Raji (cell line): ENCODE data around the gene CNTNAP5.

Experiments
- POLR2A ChIP-seq: IDR thresholded peaks from 2 replicates; pipeline ENCODE4 v1.6.1; 2011; ENCODE audit warnings: low read depth, low read length, control low read depth; ENCODE audit not compliant: insufficient read depth

CNTNAP5 gene

DNA sequence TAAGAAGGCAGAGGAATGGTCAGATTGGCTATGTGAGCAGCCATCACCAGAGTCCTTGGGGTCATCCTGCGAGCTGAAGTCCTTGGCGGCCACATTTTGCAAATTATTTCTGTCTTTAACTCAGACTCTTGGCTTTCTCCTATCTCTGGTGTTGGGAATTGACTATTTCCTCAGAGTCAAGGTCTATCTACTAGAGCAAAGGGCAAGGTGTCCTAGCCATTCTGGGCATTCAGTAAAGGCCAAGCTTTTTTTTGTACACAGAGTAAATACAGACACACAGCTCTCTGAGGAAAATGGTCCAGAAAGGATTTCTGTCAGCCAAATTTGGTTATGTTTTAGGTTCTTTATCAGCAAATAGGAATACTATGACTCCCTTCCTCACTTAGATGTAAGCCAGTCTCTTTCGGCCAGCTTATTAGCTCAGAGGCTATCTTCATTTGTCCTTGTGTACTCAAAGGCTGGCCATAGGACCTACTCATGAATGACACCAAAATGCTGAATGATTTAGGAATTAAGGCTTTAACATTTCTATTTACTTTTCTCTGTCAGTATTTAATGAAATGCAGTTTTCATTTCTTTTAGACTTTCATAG, 146.5 kb downstream of the CNTNAP5 start:
- TF ChIP-seq POLR2A: no peak

DNA sequence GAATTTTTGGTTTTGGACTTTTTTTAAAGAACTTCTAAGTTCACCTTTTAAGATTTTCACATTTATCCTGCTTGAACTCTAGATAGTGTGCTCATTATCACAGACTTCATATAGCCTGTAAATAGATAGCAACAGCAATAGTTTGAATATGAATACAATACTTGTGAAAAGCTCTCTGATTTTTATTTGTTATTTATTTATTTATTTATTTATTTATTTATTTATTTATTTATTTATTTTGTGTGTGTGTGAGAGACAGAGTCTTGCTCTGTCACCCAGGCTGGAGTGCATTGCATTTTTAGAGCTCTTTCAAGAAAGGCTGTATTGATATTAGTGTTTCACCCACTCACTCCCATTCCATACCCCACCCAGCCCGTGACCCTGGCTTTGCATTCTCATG, 153.6 kb downstream of the CNTNAP5 start:
- no peak for TF ChIP-seq POLR2A

DNA sequence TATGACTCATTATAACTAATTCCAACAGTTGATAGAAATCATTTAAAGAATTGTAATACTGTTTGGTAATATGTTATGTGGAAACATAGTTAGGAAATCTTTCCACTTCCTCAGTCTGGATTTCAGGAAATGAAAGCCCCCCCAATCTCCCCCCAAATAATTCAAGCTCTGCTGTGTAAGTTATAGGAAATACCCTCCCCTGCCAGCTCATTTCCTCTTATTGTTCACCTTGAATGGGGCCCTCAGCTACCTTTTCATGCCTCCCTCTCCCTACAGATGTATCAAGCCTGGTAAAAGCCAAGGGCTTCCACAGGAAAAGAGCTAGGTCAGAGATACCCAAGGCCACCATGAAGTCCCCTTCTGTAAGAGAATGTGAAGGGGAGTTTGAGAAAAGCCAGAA, 155.5 kb downstream of the CNTNAP5 start:
- no peak for TF ChIP-seq POLR2A

DNA sequence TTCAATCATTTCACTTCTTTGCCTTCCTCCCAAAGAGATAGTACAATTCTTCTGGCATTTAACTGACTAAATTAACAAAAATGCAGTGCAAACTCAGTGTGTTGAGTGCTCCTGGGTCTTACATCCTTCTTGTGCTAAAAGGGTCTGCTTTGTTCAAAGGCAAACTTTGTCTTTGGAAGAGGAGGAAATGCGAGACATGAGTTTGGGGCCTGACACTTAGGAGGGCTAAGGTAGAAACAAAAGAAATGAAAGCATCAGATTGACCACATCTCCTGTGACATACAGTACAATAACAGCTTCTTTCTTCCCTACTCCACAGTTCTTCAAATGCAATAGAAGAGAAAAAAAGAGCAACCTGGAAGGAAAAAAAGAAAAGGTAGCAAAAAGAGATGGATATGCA, 161.7 kb downstream of the CNTNAP5 start:
- TF ChIP-seq POLR2A: no peak

DNA sequence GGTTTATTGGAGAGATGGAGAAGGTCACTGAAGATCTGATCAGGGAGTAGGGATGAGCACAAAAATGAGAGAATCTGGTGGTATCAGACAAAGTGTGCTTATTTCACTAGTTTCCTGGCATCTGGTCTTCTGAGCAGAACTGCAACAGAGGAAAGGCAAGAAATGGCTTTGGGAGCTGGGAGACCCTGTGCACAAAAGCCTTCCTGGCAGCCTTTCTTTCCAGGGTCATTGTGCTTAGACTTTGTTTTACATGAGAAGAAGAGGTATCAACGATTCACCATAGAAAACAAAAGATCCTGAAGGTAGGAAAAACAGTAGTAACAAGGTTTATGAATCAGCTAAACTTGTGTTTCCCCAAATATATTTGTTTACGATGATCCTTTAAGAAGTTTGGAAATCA, 162.9 kb downstream of the CNTNAP5 start:
- TF ChIP-seq POLR2A: no peak

DNA sequence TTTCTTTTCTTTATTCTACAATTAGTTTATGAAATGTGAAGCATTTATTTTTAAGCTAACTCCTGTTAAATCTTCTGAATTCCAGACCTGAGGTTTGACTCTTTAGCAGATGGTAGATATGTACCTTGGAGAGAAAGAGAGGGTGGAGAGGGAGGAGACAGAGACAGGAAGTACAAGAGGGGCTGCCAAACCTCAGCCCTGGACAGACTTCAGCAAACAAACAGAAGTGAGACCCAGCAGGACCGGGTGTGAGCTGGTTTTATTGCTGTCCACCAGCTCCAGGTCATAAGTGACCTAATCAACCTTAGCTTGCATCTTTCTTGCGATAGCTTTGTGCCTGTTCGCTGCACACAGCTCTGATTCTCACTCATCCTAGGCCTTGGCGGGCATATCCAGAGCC, 168.6 kb downstream of the CNTNAP5 start:
- TF ChIP-seq POLR2A: no peak

DNA sequence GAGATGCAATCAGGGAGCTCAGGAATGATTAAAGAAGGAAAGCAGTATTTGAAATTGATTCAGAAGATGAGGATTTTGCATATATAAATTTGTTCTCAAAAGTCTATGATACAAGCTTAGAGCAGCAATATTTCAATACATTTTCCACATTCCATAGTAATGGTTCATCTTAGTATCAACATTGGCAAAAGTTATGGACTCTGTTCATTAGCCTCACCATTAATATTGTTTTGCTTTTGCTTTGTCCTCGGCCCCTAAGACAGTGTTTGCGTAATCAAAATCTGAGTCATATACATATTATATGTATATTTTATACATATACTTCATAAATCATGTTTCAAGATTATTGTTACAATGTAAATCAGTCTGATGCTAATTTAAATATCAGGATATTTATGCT, 176.6 kb downstream of the CNTNAP5 start:
- no peak for TF ChIP-seq POLR2A

DNA sequence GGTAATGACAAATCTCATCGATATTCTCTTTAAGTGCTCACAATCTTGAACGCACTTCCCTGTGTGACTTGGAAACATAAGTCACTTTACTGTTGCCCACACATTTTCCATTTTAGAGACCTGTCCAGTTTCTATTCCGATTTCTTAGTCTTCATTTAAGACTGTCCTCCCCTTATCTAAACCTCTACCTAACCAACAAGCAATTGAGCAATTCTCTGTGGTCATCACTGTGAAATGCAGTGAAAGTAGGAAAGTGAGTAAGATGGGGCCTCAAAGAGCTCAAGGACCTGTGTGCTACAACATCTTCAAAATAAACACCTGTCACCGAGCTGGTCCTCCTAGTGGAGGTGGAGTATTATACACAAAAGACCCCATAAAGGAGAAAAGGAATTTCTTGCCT, 184.4 kb downstream of the CNTNAP5 start:
- TF ChIP-seq POLR2A: no peak

DNA sequence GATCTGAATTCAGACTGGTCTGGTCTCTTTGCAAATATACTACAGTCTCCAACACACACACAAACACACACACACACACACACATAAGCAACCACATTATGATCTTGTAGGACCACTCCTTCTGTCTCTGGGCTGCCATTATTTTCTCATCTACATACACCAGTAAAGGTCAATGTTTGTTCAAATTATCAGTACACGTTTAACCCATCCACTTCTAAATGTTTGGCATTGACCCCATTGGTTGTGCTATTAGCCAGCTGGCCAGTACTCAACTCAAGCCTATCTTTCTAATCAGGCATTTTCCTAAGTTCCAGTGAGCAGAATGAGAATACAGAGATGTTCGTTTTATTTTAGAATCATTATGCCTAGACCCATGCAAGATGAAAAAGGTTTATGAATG, 186.4 kb downstream of the CNTNAP5 start:
- no peak for TF ChIP-seq POLR2A

DNA sequence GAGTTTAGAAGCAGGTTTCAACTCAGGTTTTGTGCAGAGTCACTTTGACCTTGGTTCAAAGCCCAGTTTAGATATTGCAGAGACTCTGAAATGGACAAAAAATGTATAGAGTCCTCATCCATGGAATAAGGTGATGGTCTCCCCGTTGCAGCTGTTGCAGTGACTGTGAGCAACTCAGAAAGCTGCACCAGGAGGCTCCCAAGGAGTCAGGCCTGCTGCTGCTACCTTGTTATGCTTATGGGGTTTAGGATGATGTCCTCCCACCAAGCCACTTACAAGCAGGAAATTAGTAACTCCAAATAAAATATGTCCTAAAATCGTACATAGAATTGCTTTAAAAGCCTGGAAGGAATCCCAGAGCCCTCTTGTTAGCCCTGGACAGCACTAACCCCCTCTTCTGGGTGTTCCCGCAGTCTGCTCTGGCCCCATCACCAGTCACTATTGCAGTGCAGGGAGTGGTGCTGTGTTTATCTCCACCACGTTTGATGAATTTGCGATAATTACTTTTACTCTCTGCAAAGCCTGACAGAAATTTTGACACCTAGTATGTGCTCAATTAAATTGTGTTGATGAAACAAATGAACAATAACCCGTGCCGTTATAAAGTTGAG, 189.0 kb downstream of the CNTNAP5 start:
- TF ChIP-seq POLR2A: no peak

DNA sequence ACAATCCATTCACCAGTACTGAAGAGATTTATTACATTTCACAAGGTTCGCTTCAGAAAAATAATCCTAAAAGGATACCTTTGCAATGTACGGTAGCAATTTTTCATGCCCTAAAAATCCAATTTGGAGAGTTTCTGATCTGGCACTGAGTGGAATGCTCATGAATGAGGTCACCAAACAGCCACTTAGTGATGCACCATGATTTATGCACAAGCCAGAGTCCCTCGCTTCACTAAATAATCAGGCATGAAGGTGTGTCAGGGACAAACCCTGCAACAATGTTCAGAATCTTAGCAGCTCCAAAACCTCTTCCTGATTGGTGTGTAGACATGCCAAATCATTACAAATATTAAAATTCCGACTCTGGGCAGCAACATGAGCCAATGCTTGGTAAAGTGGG, 221.1 kb downstream of the CNTNAP5 start:
- no peak for TF ChIP-seq POLR2A

DNA sequence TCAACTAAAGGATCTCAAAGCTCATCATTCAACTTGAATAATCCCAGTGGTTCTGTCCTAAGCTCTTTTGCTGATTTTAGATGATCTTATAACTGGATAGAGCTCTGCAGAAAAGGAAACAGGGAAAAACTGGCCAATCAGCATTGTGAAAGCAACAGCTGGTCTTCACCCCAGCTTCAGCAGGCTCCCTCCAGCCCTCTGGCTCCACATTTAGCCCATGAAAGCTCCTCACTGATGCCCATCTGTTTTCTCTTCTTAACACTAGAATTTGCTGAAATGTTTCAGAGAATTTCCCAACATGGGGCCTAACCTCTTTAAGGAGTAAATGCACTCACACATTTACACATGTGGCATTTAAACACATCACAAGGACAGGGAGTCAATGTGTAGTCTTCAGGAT, 223.3 kb downstream of the CNTNAP5 start:
- TF ChIP-seq POLR2A: no peak

DNA sequence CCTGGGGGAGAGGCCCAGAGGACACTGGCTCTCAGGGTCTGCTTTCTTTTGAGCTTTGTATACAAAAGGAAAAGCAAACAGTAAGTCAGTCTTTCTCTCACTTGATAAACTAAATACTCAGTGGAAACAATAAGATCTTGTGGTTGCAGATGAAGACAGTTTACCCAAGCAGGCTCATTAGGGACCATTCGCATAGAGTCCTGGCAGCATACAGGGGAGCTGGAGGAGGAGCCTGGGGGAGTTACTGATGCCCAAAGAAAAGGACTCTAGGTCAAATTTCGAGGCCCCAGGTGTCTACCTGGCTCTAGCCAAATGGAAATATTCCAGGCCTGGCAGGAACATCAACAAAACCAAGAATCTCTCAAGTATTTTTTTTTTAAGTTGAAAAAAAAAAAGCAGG, 225.3 kb downstream of the CNTNAP5 start:
- TF ChIP-seq POLR2A: no peak

DNA sequence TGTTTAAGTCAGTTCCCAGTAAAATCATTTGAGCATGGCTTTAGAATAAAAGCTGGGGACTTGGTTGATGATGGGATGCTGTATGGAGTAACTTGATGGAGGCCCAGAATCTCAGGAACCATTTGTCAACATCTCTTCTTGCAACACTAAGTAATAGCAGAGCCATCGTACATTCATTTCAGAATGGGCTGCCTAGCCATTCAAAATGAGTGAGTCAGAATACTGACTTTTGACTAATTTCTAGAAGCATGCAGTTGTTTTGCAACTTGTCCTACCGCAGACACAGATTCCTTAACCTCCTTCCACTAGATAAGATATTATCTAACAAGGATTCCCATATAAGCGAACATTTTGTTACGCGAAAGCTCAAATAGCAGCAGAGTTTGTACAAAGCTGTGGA, 229.5 kb downstream of the CNTNAP5 start:
- TF ChIP-seq POLR2A: no peak

DNA sequence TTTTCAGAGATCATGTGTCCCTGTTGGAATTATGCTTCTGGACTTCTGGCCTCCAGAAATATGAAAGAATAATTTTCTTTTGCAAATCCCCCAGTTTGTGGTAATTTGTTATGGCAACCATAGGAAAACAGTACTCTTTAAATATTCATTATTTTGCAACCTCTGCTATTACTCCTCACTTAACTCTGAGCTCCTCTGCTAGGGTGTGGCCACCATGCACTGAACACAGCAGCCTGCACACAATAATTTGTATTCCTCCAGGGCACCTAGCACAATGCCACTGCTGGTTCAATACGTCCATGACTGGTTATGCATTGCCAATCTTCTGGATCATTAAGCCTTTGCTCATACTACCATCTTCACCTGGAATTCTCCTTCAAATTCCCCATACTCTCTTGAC, 232.0 kb downstream of the CNTNAP5 start:
- no peak for TF ChIP-seq POLR2A

DNA sequence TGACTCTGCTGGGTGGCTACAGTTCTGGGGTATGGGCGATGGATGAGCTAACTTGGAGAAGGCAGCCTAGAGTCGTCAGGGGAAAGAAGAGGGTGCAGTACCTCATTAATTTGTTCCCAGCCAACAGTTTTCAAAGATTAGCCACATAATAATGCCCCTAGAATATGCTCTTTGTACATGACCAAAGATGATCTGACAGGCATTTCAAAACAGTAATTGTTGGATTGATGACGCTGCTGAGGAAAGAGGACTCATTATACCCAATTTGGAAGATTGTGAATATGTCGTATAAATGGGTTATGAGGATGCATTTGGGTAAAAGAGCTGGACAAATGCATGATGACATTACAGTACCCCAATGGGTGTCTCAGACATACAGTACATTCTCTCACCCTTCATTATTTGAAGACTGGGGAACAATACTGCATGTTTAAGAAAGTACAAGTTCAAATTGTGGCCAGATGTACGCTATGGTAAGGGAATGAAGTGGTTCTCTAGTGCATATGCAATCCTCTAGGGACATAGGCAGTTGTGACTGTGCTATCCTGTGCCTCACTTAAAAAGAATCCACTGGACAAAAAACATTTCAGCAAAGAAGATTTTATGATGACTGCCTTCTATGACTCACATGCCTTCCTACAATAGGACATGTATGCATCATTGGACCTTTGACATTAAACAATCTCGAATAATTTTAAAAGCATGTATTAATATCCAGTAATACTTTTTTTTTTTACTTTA, 233.2 kb downstream of the CNTNAP5 start:
- no peak for TF ChIP-seq POLR2A
